Lung microvascular endothelial cell (primary cell): ENCODE data around the gene MAML1. TPM values are rescaled to one million over a fixed set of nuclear protein-coding genes. Genes with fewer than 3 reads are reported as not detected.
A peak's percentile ranks its signal among the peaks of the same experiment; 100 is the strongest.
"Not testable (repeated sequence)": the region's sequence is repeated elsewhere in the genome, so short reads cannot be mapped to it uniquely, and the experiment has no call there.

ENCODE experiments used
- DNase-seq, 2 donors: peaks; one replicate each; pipeline versions ENCODE4 v3.0.0 to v3.0.0-alpha.2; 2010; ENCODE audit warnings: low read depth in 2 of 2
- total RNA-seq: library from RNA; depleted of rRNA; stranded (reverse); fragments of >200 nt; gene quantifications from 2 replicates; pipeline ENCODE4 v1.2.1, GENCODE V29; 2014

MAML1 gene
- total RNA-seq, 1 donor from 2014 or later = 6.9 TPM

- no peak for DNase-seq
Measured at GRCh38 chr5:179768326-179769085, 35.9 kb downstream of the MAML1 start.

GRCh38 chr5:179769271-179769670, 36.6 kb downstream of the MAML1 start:
- DNase-seq = no peak

GRCh38 chr5:179769796-179770195, 37.2 kb downstream of the MAML1 start:
- DNase-seq = no peak

GRCh38 chr5:179771311-179771895, 38.8 kb downstream of the MAML1 start:
- DNase-seq = no peak

DNA sequence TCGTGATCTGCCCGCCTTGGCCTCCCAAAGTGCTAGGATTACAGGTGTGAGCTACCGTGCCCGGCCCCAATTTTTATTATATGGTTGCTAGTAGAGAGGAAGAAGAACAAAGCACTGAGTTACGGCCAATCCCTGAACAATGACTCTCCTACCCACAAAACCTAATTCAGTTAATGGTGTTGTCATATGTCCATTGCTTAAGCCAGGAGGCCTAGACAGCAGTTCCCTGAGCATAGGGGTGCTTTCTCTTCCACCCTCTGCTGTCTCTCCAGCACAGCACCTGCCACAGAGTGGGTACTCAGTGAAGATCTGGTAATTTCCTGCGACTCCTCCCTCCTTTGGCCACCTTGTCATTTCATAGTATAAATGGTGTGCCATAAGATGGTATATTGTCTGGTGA, 39.7 kb downstream of the MAML1 start:
- DNase-seq = no peak

DNA sequence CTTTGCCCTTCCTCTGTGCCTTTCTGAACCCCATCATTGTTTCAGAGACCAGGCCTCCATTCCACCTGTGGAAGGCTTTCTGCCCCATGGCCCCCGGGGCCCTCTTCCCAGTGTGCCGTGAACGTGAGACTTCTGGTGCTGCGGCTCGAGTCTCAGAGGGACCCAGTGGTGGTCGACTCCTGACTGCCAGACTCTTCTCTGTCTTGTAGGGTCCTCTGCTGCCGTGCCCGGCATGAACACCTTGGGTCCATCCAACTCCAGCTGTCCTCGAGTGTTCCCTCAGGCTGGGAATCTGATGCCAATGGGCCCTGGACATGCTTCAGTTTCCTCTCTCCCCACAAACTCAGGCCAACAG, 41.0 kb downstream of the MAML1 start:
- no peak for DNase-seq

GRCh38 chr5:179774442-179774841, 41.8 kb downstream of the MAML1 start:
- no peak for DNase-seq

DNA sequence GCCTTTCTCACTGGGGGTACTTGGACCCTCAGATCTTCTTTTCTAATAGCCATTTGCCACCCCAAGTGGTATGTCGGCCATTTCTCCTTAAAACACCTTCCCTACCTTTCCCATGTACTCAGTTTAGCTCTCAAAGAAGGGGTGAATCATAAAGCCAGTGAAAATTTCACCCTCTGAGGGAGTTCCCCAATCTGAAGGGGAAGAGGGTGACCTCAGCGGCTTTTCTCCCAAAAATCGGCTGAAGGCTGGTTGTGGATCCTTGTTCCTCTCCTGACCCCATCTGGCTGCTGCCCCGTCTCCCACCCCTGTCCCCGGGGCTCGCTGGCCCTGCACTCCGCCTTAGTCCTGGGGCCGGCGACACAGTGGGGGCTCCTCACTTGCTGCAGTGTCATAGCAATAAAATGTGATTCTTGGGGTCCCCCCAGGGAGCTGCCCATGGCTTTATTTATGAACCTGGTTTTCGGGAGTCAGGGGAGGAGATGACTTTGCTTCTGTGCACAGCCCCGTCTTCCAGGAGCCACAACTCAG, 43.9 kb downstream of the MAML1 start:
- no peak for DNase-seq

- no peak for DNase-seq
Measured at GRCh38 chr5:179777456-179777855, 44.8 kb downstream of the MAML1 start.

DNA sequence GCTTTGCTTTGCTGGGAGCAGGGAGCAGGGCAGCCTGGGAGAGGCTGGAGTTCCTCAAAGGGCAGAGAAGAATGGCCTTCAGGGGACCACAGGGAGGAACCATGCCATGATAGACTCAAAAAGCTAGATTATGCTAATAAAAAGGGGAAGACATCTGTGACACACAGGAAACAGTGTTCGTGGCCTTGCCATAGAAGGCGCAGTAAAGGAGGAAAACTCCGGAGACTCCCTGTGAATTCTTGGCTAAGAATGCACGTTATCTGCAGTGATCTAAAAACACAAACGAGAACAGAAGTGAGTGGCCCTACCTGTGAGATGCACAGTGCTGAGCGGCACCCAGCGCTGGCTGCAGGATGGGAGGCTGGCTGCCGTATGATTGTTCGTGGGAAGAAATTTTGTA, 45.3 kb downstream of the MAML1 start:
- peak in 1 of 2 donors; percentile 42 for DNase-seq

DNA sequence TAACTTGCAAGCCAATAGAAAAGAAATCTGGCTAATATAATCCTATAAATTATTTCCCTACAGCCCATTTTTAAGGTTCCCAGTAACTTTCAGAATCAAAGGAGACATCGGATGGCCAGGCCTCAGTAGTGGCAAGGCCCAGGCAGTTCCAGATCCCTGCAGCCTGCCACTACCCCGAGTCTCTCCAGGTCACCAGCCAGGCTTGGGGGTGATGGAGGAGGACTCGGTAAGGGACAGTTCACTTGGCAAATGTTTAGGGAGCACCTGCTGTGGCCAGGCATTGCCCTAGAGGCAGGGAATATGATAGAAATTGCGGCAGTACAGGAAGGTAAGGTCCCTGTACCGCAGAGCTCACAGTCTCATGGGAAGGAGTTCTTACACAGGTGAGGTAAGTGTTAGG, 46.0 kb downstream of the MAML1 start:
- DNase-seq = no peak

- no peak for DNase-seq
Measured at GRCh38 chr5:179779826-179780225, 47.2 kb downstream of the MAML1 start.

DNA sequence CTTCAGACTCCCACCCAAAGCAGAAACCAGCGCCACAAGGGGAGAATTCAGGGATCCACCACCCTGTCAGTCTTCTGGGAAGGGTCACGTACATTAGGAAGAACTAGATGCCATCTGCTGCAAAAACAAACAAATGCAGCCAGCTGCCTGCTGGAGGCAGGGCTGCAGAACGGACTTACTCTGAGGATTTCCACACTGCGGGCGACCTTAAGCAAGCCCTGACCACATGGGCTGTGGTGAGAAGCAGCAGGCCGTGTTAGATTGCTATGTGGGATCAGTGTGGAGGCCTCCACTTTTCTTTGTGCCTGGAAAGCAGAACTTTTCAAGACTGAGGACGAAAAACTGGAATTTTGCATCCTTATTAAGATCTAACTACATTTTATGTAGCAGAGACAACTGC, 47.7 kb downstream of the MAML1 start:
- DNase-seq = no peak

DNA sequence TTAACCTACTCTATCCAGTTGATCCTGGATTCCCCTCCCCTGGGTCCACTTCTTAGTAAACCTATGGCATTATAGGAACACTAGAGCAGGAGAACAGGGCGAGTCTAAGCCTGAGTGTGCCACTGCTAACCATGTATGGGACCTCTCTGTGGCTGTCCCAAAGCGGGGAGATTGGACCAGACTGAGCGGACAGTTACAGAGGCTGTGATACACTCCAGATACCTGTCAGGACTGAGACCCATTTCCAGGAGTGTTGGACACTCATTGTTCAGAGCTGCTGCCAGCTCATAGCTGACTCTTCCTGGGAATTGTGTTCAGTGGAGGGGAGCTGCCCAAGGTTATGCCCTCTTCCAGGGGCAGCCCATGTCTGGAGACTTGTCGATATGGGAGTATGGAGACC, 49.2 kb downstream of the MAML1 start:
- DNase-seq = no peak

DNA sequence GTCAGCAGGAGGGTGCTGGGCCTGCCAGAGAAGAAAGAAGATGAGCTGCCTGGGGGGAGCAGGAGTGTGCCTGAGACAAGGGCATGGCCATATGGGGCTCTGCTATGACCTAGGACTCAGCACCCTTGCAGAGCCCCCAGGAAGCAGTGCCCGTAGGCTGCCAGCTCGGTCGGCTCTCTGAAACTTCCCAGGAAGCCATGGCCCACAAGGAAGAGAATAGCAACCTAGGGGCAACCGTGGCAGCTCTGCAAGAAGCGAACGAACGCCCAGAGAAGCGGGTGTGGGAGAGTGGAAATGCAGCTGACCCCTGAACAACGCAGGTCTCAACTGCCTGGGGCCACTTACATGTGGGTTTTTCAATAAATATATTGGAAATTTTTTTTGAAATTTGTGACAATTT, 50.5 kb downstream of the MAML1 start:
- no peak for DNase-seq

GRCh38 chr5:179786861-179787260, 54.2 kb downstream of the MAML1 start:
- no peak for DNase-seq

DNA sequence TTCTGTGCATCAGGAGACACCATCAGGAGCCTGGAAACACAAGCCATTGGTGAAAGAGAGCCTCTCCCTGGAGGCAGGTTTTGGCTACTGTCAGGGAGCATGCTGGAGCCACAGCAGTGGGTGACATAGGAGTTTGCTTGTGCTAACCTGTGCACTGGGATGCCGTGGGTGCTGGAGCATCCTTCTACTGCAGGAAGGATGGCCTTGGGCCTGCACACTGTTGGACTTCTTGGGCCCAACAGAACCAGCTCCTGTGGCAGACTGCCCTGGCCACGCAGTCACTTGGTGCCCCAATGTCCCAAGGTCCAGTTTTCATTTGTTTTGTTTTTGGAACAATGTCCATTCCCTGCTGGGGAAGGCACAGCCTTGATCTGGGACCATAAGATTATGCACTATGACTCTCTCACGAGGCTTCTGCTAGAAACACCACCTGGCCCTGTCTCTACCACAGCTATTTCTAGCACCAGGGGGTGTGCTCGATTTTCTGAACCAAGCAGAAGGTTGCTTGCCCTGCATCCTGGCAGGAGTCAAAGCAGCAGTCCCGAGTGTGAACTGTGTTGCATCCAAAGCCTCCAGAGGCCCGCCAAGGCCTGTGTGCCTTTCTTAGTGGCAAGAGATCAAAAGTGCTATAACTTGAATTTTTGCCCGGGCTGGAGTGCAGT, 55.7 kb downstream of the MAML1 start:
- DNase-seq = no peak

DNA sequence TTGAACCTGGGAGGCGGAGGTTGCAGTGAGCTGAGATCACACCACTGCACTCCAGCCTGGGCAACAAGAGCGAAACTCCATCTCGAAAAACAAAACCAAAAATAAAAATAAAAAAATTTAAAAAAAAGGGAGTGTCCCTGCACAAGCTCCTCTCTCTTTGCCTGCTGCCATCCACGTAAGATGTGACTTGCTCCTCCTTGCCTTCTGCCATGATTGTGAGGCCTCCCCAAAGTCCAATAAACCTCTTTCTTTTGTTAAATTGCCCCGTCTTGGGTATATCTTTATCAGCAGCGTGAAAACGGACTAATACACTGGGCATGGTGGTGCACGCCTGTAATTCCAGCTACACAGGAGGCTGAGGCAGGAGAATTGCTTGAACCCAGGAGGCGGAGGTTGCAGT, 56.7 kb downstream of the MAML1 start:
- DNase-seq = not testable (repeated sequence)

DNA sequence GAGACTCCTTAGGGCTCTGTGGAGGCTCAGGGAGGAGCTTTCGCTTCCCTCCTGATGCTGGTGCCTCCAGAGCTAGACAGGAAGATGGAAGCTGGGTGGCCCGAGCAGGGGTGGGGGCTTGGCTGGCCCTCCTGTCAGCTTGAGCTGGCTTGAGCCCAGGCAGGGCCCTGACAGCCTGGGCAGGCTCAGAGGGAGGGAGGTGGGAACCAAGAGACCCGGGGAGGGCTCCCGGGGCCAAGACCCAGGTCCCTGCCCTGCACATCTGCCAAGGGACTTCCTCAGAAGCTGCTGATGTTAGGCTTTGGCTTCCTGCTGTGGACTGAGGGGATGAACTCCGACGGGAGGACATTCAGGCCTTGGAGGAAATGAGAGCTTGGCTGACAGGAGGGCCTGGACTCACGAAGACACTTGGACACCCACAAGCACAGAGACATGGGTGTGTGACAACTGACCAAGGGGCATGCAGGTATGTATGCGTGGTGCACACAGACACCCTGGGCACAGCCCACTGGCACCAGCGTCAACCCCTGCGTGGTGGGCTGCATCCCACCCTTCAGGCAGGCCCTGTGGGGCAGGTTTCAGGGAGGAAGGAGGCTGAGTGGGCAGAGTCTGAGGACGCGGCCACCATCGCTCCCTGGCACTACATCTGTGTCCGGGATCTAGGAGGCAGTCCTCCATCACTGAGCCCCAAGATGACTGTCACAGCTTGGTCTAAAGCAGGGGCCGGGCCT, 59.4 kb downstream of the MAML1 start:
- no peak for DNase-seq

- DNase-seq = no peak
Measured at GRCh38 chr5:179792612-179793467, 60.2 kb downstream of the MAML1 start.
